IPS DF 19.7 (cell line): ENCODE data around the gene SFTA2.
"Not testable (repeated sequence)": the region's sequence is repeated elsewhere in the genome, so short reads cannot be mapped to it uniquely, and the experiment has no call there.

Source experiments
- DNase-seq: peaks from one replicate; pipeline ENCODE4 v3.0.0-alpha.2; 2013; ENCODE audit warnings: low read depth, low spot score

The SFTA2 gene

DNA sequence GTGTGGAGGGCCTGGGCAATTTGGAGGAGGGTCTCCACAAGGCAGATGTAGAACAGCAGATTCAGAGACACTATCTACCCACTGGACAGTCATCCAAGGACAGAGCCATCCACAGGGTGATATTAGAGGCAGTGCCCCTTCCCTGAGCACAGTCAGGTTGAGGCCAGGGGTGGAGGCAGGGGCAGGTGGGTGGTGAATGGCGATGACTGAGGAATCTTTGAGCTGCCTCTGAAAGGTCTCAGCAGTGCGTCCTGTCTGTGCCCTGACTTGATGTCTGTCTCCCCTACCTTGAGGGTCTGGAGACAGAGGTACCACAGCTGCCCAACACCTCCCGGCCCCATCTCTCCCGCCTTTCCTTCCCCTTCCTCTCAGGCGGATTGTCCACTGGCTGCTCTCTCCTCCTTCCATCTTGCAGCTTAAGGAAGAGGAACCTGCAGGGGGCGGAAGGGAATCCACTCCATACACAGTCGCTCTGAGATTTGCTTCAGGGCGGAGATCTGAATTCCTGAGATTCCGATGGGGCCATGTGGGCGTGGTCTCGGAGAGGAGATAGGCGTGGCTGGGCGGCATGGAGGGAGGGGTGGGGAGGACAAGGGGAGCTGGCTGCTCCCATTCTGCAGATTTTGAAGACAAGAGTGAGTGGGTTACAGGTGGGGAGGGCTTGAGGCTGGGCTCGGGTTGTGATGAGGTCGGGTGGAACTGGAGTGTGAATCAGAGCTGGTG lies 10.5 kb upstream of the SFTA2 start:
- peak; percentile 89 for DNase-seq

- no peak for DNase-seq
Observed at GRCh38 chr6:30940361-30940986, 8.5 kb upstream of the SFTA2 start, which contains the start of gene MUCL3. MUCL3 (plus strand) TSS chr6:30940973; CDS start chr6:30941000, 27 bp downstream.

DNA sequence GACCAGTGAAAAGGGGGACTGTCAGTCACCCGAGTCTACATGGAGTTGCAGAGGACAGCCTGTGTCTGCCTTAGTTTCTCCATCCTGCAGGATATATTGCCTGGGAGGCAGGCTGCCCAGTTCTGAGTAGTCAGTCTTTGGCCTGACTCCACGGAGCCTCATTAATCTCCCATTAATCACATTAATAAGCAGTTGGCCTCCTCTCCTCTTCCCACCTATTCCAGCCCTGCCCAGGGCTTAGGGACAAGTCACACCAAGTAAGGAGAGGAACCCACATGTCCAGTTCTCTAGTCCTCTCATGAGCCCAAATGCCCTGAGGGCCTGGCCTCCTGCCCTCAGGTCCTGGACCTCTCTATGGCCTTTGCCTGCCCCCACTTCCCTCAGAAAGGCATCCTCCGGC lies 7.5 kb upstream of the SFTA2 start:
- no peak for DNase-seq

- no peak for DNase-seq
Observed at GRCh38 chr6:30938730-30939129, 6.8 kb upstream of the SFTA2 start.

GRCh38 chr6:30937265-30937664 lies 5.3 kb upstream of the SFTA2 start:
- no peak for DNase-seq

DNA sequence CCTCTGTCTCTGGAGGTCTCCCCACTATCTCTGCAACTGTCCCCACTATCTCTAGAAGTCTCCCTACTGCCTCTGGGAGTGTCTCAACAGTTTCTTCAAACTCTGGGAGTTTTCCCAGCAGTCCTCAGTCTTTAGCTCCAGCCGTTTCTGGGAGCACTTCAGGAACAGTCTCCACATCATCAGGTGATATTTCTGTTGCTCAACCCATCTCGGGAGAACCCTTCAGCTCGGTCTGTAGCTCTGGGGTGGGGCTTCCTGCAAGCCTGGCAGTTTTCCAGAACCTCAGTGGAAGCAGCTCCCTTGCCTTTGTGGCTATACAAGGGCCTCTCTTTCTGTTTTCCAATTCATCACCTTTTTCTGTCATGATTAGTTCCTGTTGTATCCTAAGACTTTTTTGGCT lies 3.0 kb upstream of the SFTA2 start:
- no peak for DNase-seq

- no peak for DNase-seq
Observed at GRCh38 chr6:30932665-30933365, 845 bp upstream of the SFTA2 start.

DNA sequence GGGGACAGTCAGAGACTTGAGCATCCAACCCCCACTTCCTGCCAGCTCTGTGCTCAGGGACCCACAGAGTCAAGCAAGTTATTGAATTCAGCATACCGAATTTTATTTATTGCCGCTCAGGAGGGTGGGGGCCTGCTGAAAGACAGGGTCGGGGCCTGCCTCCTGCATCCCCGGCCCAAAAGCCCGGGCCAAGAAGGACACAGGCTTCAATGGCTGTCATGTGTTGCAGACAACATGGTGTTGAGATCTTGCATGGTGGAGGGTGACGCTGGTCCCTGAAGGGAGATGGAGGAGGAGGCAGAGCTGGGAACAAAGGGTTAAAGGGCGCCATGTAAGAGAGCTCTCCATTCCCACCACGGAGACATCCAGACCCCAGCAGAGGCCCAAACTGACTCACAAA lies 698 bp downstream of the SFTA2 start:
- no peak for DNase-seq

DNA sequence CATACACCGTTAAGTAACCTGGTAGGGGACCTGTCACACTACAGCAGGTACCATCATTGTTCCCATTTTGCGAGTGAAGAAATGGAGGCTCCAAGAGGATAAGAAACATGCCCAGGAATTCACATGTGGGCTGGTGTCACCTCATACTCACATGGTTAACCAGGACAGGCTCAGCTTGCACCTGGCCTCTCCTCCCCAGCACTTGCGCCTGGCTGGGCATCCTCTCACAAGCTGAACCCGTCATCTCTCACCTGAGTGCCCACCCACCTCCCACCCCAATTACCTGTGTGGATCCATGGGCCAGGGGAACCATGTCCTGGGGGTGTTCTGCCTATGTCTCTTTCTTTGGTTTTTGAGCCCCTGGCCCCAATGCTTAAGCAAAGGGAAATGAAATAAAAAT lies 1.5 kb downstream of the SFTA2 start:
- DNase-seq, result no peak

- DNase-seq, result no peak
Observed at GRCh38 chr6:30928677-30929076, 3.3 kb downstream of the SFTA2 start.

DNA sequence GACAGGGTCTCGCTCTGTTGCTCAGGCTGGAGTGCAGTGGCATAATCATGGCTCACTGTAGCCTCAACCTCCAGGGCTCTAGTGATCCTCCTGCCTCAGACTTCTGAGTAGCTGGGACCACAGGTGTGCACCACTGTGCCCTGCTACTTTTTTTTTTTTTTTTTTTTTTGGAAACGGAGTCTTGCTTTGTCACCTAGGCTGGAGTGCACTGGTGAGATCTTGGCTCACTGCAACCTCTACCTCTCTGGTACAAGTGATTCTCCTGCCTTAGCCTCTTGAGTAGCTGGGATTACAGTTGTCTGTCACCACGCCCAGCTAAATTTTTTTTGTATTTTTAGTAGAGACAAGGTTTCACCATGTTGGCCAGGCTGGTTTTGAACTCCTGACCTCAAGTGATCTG lies 4.9 kb downstream of the SFTA2 start:
- DNase-seq, result not testable (repeated sequence)

GRCh38 chr6:30926644-30927043 lies 5.3 kb downstream of the SFTA2 start:
- no peak for DNase-seq

DNA sequence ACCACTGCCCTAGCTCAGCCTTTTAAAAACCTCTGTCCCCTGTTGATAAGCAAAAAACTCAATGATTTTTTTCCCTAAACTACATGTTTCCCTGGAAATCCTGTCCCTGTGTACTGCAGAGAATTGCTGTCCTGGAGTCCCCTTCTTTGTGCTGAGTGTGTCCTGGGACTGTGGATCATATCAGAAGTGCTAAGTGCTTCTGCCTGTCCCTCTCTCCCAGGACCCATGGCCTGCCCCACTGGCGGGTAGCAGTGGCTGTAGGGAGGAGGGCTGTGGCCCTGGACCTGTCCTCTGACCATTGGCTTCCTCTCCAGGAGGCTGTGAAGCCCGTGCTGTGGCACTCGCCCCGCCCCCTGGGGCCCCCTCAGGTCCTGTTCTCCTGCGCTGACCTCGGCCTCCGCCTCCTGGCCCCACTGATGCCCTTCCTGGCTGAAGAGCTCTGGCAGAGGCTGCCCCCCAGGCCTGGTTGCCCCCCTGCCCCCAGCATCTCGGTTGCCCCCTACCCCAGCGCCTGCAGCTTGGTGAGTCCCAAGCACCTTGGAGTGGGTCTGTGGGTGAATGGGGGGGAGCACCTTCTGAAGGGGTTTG lies 7.8 kb downstream of the SFTA2 start:
- not testable (repeated sequence) for DNase-seq

DNA sequence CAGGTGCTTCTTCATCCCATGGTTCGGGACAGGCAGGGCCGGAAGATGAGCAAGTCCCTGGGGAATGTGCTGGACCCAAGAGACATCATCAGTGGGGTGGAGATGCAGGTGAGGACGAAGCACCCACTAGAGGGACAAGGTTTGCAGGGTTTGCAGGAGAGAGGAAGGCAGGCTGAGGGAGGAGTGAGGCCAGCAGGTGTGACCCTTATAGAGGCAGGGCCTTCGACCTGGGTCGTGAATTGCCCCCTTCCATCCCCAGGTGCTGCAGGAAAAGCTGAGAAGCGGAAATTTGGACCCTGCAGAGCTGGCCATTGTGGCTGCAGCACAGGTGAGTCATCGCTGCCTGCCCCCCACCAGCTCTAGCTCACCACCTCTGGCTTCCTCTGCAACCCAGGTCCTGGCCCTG lies 9.5 kb downstream of the SFTA2 start:
- DNase-seq, result no peak

GRCh38 chr6:30918670-30919069 lies 13.3 kb downstream of the SFTA2 start:
- DNase-seq, result no peak

GRCh38 chr6:30917487-30917886 lies 14.5 kb downstream of the SFTA2 start:
- DNase-seq, result no peak

GRCh38 chr6:30917041-30917440 lies 14.9 kb downstream of the SFTA2 start:
- DNase-seq, result no peak

- DNase-seq, result no peak
Observed at GRCh38 chr6:30915591-30915946, 16.4 kb downstream of the SFTA2 start.

- DNase-seq, result no peak
Observed at GRCh38 chr6:30914854-30915590, 16.9 kb downstream of the SFTA2 start.

DNA sequence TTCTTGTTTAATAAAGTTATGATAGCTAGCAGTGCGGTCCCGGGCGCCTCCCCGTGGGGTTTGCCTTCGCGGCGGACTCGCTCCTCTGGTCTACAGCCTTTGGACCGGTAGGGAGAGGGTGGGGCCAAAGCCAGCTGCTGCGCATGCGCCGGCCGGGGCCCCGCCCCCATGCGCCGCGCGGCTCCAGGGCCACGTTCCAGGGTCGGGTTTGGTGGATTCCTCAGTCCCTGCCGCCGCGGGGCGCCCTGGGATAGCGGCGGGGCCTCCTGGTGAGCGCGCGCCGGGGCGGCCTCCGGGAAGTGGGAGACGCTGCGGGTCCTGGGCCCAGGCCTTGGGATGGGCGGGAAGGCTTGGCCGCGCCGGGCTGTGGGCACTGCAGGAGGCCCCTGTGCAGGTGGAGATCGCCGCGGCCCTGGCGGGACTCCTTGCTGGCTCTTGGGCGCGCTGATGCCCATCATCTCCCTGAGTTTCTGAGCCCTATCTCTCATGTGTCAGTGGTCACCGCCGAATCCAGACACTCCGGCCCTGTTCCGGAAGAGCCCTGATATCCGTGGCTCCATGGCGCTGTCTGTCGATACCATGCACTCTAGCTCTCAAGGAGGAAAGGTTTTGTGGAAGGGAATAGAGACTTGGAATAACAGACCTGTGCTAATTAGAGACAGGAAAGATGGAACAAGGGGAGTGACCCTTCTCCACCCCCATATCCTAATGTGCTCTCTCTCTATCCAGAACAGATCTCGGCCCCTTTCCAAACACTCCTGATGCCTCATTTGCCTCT lies 17.7 kb downstream of the SFTA2 start, which contains the start of gene VARS2:
Gene VARS2, plus strand, starts transcription at position 163 of the 778 bp plus-strand sequence. Its CDS starts 599 bp downstream, at position 762.
- no peak for DNase-seq

DNA sequence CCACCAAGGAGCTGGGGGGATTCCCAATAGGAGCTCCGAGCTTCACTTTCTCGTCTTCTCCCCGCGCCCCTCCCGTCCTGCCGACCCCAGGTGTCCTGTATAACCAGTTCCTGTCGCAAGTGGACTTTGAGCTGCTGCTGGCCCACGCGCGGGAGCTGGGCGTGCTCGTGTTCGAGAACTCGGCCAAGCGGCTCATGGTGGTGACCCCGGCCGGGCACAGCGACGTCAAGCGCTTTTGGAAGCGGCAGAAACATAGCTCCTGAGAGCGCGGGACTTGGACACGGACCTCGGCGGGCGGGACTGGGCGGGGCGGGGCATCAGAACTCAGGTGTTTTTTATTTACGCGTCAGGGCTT lies 18.3 kb downstream of the SFTA2 start:
- DNase-seq, result no peak
